Measurements from ENCODE around the gene SCAI.

- TF ChIP-seq CTCF (IDR thresholded peaks at IDR 0.05 in 8 of 11, conservative IDR thresholded peaks at IDR 0.05 in 3 of 11) = no peak
- no peak for TF ChIP-seq POLR2AphosphoS5 (IDR thresholded peaks at IDR 0.05)
- no peak for TF ChIP-seq POLR2A (IDR thresholded peaks at IDR 0.05)
Observed at GRCh38 chr9:125106285-125106893, 36.9 kb downstream of the SCAI start.

All from spleen (tissue), 7 donors.